Measurements from ENCODE around the gene BLCAP.

- TF ChIP-seq POLR2AphosphoS5 (IDR thresholded peaks at IDR 0.05; ENCODE audit: borderline replicate concordance, low read depth, low read length) = no peak
- TF ChIP-seq EZH2 (IDR thresholded peaks at IDR 0.05) = no peak
These were observed 42.7 kb upstream of the BLCAP start for GRCh38 chr20:37570419-37570818.
